Calu3 (cell line): Measurements from ENCODE around the gene LIPC. TPM values are rescaled to one million over a fixed set of nuclear protein-coding genes. Genes with fewer than 3 reads are reported as not detected.

Experiments
- BruUV-seq: library from RNA; stranded (reverse); fragments of 400-500 nt; replicated peaks from 2 replicates; lab custom pipeline; 2021; lab: Mats Ljungman, UMichigan
- CTCF ChIA-PET: fragments of 300-600 bp; sonication (Branson Sonifier 250); formaldehyde crosslinking; loops from one replicate; lab custom pipeline; 2022; ENCODE audit warnings: antibody characterized with exemption; lab: Charles Lee
- DNase-seq: peaks from one replicate; pipeline ENCODE4 v3.0.0; 2022
- H3K27ac Mint-ChIP-seq: one replicate; pipeline ENCODE4 v1.8.0; 2022; ENCODE audit warnings: mixed read lengths; ENCODE audit not compliant: unreplicated experiment
- H3K27me3 Mint-ChIP-seq: one replicate; pipeline ENCODE4 v1.8.0; 2022; ENCODE audit warnings: mixed read lengths; ENCODE audit not compliant: unreplicated experiment
- H3K36me3 Mint-ChIP-seq: one replicate; pipeline ENCODE4 v1.8.0; 2022; ENCODE audit warnings: mild to moderate bottlenecking, moderate library complexity, mixed read lengths; ENCODE audit not compliant: insufficient read depth, unreplicated experiment
- H3K4me1 Mint-ChIP-seq: one replicate; pipeline ENCODE4 v1.8.0; 2022; ENCODE audit warnings: mild to moderate bottlenecking, low read depth, mixed read lengths; ENCODE audit not compliant: unreplicated experiment
- H3K4me3 Mint-ChIP-seq: one replicate; pipeline ENCODE4 v1.8.0; 2022; ENCODE audit warnings: mild to moderate bottlenecking, low read depth, moderate library complexity, mixed read lengths; ENCODE audit not compliant: unreplicated experiment
- H3K9me3 Mint-ChIP-seq: one replicate; pipeline ENCODE4 v1.8.0; 2022; ENCODE audit warnings: low read depth, mixed read lengths; ENCODE audit not compliant: unreplicated experiment
- intact Hi-C: fragments of 100-400 bp; cut with micrococcal nuclease; formaldehyde crosslinking; loops from one replicate; pipeline ENCODE4 v1.10.0; 2022; ENCODE audit not compliant: unreplicated experiment
- total RNA-seq: library from RNA; stranded (reverse); gene quantifications from 2 replicates; pipeline ENCODE4 v1.2.3, GENCODE V29; 2022
- TF ChIP-seq, protein P1 (sequence below): fragments of 200-600 bp; IDR thresholded peaks from one replicate; pipeline ENCODE4 v1.8.0; 2022; ENCODE audit warnings: antibody characterized with exemption; ENCODE audit not compliant: unreplicated experiment

Gene LIPC
- total RNA-seq, 1 experiment from 2014 or later = not detected

GRCh38 chr15:58459560-58459959, 27.8 kb downstream of the LIPC start:
- Mint-ChIP-seq H3K4me1 (peaks cover 53% of the 10 kb centered on the region), H3K27ac (no peak overlapping the region), H3K36me3 (peaks cover 6% of the 10 kb centered on the region), H3K27me3 (no peaks in the 10 kb centered on the region), H3K9me3 (no peaks in the 10 kb centered on the region), H3K4me3 (no peak overlapping the region)
- DNase-seq = no peak
- BruUV-seq = no TSS peak
- CTCF ChIA-PET = interaction anchor here (0.6 kb wide), 1 partner anchor 130 kb away, joined by 4 read pairs; no protein-coding TSS in a partner anchor
- intact Hi-C loops = no loop called here
- TF ChIP-seq, protein P1, sequence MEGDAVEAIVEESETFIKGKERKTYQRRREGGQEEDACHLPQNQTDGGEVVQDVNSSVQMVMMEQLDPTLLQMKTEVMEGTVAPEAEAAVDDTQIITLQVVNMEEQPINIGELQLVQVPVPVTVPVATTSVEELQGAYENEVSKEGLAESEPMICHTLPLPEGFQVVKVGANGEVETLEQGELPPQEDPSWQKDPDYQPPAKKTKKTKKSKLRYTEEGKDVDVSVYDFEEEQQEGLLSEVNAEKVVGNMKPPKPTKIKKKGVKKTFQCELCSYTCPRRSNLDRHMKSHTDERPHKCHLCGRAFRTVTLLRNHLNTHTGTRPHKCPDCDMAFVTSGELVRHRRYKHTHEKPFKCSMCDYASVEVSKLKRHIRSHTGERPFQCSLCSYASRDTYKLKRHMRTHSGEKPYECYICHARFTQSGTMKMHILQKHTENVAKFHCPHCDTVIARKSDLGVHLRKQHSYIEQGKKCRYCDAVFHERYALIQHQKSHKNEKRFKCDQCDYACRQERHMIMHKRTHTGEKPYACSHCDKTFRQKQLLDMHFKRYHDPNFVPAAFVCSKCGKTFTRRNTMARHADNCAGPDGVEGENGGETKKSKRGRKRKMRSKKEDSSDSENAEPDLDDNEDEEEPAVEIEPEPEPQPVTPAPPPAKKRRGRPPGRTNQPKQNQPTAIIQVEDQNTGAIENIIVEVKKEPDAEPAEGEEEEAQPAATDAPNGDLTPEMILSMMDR = no peak

DNA sequence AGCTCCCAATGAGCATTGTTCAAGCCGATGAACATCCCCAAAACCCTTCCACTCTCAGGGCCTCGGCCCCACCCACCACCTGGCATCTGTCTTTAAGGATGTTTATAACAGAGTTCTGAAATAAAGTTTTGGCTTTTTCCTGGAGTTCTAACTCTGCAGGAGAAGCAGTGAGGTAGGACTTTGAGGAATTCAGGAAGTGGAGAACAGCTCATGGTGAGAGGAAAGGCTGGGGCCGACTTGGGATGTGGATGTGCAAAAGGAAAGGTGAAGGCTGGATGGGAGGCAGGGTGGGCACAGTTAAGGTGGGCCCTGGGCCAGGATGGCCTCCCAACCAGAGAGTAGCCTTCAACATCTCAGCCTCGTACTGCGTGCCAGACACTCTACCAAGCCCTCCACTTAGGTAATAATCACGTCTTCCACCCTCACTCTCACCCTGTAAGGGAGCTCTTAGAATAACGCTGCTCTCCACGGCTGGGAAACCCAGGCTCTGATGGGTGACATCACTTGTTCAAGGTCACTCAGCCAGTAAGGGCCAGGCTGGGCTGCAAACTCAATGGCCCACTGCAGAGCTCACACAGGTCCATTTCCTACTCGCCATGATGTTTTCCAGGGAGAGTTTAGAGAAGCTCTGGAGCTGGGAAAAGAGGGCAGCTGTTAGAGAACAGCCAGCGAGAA, 28.5 kb downstream of the LIPC start:
- H3K27ac Mint-ChIP-seq = no peak overlapping the region
- intact Hi-C loops = loop anchor here (10.0 kb wide), 1 partner anchor 285 kb away; the partner anchor contains the start of gene ADAM10

DNA sequence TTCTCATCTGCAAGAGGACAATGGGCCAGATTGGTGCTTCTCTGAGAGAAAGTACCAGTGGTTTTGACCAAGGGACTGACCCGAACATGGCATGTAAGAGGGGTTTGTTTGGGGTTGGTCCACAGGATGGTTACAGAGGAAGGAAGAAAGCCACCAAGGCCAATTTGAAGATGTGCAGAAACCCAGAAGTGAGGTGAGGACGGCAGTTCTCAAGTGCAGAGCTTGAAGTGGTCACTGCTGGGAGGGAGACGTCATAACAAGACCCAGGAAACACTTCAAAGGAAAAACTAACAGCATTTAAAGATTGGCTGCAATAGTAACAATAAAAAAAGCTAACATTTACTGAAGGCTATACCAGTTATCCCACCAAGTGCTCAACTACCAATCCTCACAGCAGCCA, 29.1 kb downstream of the LIPC start:
- BruUV-seq = no TSS peak
- Mint-ChIP-seq H3K4me1 (peaks cover 66% of the 10 kb centered on the region), H3K36me3 (peaks cover 12% of the 10 kb centered on the region), H3K27me3 (no peaks in the 10 kb centered on the region), H3K9me3 (peaks cover 3% of the 10 kb centered on the region), H3K27ac (no peak overlapping the region), H3K4me3 (no peak overlapping the region)
- CTCF ChIA-PET = interaction anchor here (1.5 kb wide), 1 partner anchor 9 kb away, joined by 4 read pairs; no protein-coding TSS in a partner anchor
- TF ChIP-seq, protein P1 = no peak
- intact Hi-C loops = loop anchor here (10.0 kb wide), 1 partner anchor 284 kb away; the partner anchor contains the start of gene ADAM10
- DNase-seq = no peak

More for the DNA sequence above, 28.5 kb downstream of the LIPC start:
- DNase-seq = no peak
- Mint-ChIP-seq H3K36me3 (peaks cover 7% of the 10 kb centered on the region), H3K27me3 (no peaks in the 10 kb centered on the region), H3K4me3 (no peak overlapping the region), H3K9me3 (peaks cover 2% of the 10 kb centered on the region), H3K4me1 (peaks cover 60% of the 10 kb centered on the region)
- BruUV-seq = no TSS peak
- TF ChIP-seq, protein P1 = no peak
- CTCF ChIA-PET = interaction anchor here (1.5 kb wide), 1 partner anchor 9 kb away, joined by 4 read pairs; no protein-coding TSS in a partner anchor

GRCh38 chr15:58462547-58462946, 30.8 kb downstream of the LIPC start:
- intact Hi-C loops = loop anchor here (10.0 kb wide), 1 partner anchor 282 kb away; the partner anchor contains the start of gene ADAM10
- no peaks in the 10 kb centered on the region for H3K27me3 Mint-ChIP-seq
- BruUV-seq = no TSS peak

More at GRCh38 chr15:58462547-58462946, 30.8 kb downstream of the LIPC start:
- H3K4me1 Mint-ChIP-seq = peaks cover 78% of the 10 kb centered on the region
- H3K4me3 Mint-ChIP-seq = no peak overlapping the region
- peaks cover 3% of the 10 kb centered on the region for H3K9me3 Mint-ChIP-seq
- peak; percentile 78 for DNase-seq
- CTCF ChIA-PET = interaction anchor here (0.5 to 1.3 kb wide), 5 partner anchors 21 to 308 kb away, joined by 3 to 4 read pairs (median 4); partner anchors contain the start of gene MINDY2
- TF ChIP-seq, protein P1 = no peak
- peaks cover 18% of the 10 kb centered on the region for H3K36me3 Mint-ChIP-seq
- peak overlapping the region; percentile 8 for H3K27ac Mint-ChIP-seq
